Measurements from ENCODE around the gene TUT4.

GRCh38 chr1:52506349-52506748, 46.5 kb downstream of the TUT4 start:
- TF ChIP-seq GATA3 (IDR thresholded peaks at IDR 0.05; ENCODE audit: low read depth, low read length): no peak
- TF ChIP-seq GATA2 (IDR thresholded peaks at IDR 0.05; ENCODE audit: low read depth, low read length): no peak
